Vagina (tissue), 2 donors: Measurements from ENCODE around the gene TRIM52. TPM values are rescaled to one million over a fixed set of nuclear protein-coding genes. Genes with fewer than 3 reads are reported as not detected.

Experiments
- DNase-seq, 2 donors: peaks; one replicate each; pipeline ENCODE4 v3.0.0-alpha.2; 2017; ENCODE audit errors: extremely low spot score in 2 of 2
- H3K27ac ChIP-seq: fragments of 200-600 bp; sonication (generic); one replicate; pipeline ENCODE4 v1.5.1; 2019
- H3K27me3 ChIP-seq: fragments of 200-600 bp; sonication (generic); one replicate; pipeline ENCODE4 v1.5.1; 2019
- H3K36me3 ChIP-seq, 2 donors: fragments of 200-600 bp; sonication (generic); one replicate each; pipeline ENCODE4 v1.5.1; 2017 to 2019
- H3K4me1 ChIP-seq: fragments of 200-600 bp; sonication (generic); one replicate; pipeline ENCODE4 v1.5.1; 2019
- H3K4me3 ChIP-seq, 2 donors: fragments of 200-600 bp; sonication (generic); 1 replicate in 1 of 2; 2 replicates in 1 of 2; pipeline ENCODE4 v1.5.1; 2016 to 2019
- H3K9me3 ChIP-seq: fragments of 200-600 bp; sonication (generic); one replicate; pipeline ENCODE4 v1.5.1; 2019
- CTCF ChIP-seq, 3 experiments: fragments of 450-650 bp in 2 of 3; fragments of 200-600 bp in 1 of 3; sonication (generic) in 1 of 3; IDR thresholded peaks; one replicate each; pipeline ENCODE4 v1.5.1; 2017 to 2019; ENCODE audit warnings: antibody characterized with exemption in 3 of 3, mild to moderate bottlenecking in 2 of 3, moderate library complexity in 2 of 3
- POLR2A ChIP-seq, 2 donors: fragments of 450-650 bp; IDR thresholded peaks; one replicate each; pipeline ENCODE4 v1.6.1; 2017; ENCODE audit warnings: antibody characterized with exemption in 2 of 2, mild to moderate bottlenecking in 2 of 2, moderate library complexity in 2 of 2
- POLR2AphosphoS5 ChIP-seq, 2 donors: sonication (generic); formaldehyde crosslinking; IDR thresholded peaks; one replicate each; pipeline ENCODE4 v1.9.0; 2017; ENCODE audit warnings: antibody characterized with exemption in 2 of 2, mild to moderate bottlenecking in 2 of 2, low read depth in 1 of 2; ENCODE audit not compliant: insufficient read depth in 1 of 2
- intact Hi-C: fragments of 100-400 bp; cut with DNase I; formaldehyde crosslinking; loops from one replicate; pipeline ENCODE4 v1.15.1; 2023
- total RNA-seq: library from RNA; depleted of rRNA; stranded (reverse); fragments of >200 nt; gene quantifications from one replicate; pipeline ENCODE4 v1.2.3, GENCODE V29; 2016

Gene TRIM52
- total RNA-seq, 1 donor from 2014 or later, result 17.2 TPM

- Histone ChIP-seq H3K36me3 (no peaks in the 10 kb centered on the region), H3K4me3 (peak within 1 kb of the TSS; percentile 75 to 76), H3K9me3 (no peaks in the 10 kb centered on the region), H3K27ac (peak within 1 kb of the TSS; percentile 94), H3K4me1 (peaks cover 28% of the 10 kb centered on the region), H3K27me3 (no peaks in the 10 kb centered on the region)
- peak in 1 of 2 donors; percentile 99 for DNase-seq
- intact Hi-C loops, result no loop called here
- TF ChIP-seq POLR2AphosphoS5 (IDR thresholded peaks at IDR 0.05; ENCODE audit: insufficient read depth in 1 of 2, low read depth in 1 of 2) (peak; percentile 96 to 99), POLR2A (IDR thresholded peaks at IDR 0.05) (peak in 1 of 2 donors; percentile 83), CTCF (IDR thresholded peaks at IDR 0.05) (no peak)
Observed at GRCh38 chr5:181223058-181223728, 37.8 kb downstream of the TRIM52 start, which contains the start of gene TRIM41. Gene TRIM41, plus strand, starts transcription at chr5:181223281. Its CDS starts 719 bp downstream, at chr5:181224000.

DNA sequence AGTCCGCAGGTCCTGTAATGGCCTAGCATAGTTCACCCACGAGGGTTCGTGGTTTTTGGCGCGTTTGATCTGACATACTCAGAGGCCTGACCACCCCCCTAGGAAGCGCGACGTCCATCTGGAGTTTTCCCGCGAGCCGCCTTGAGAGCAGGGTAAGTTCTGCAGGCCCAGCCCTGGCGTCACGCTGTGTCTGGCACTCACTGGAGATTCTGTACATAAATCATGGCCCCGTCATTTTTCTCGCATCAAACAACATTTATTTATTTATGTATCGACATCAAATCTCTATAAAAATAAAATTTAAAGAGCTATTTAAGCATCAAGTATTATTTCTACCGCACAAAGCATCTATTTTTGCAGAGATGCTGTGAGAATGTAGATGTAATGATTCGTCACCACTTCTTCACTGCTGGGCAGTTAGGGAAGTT lies 38.3 kb downstream of the TRIM52 start:
- TF ChIP-seq POLR2A (IDR thresholded peaks at IDR 0.05), result no peak
- TF ChIP-seq CTCF (IDR thresholded peaks at IDR 0.05), result peak in 1 of 3 experiments; percentile 34
- no peak for DNase-seq
- Histone ChIP-seq H3K27me3 (no peaks in the 10 kb centered on the region), H3K9me3 (no peaks in the 10 kb centered on the region), H3K27ac (peak overlapping the region; percentile 94), H3K36me3 (no peaks in the 10 kb centered on the region), H3K4me1 (peaks cover 32% of the 10 kb centered on the region), H3K4me3 (peak overlapping the region; percentile 75 to 76)
- intact Hi-C loops, result loop anchor here (1.0 kb wide), 1 partner anchor 31 kb away; no protein-coding TSS in a partner anchor

DNA sequence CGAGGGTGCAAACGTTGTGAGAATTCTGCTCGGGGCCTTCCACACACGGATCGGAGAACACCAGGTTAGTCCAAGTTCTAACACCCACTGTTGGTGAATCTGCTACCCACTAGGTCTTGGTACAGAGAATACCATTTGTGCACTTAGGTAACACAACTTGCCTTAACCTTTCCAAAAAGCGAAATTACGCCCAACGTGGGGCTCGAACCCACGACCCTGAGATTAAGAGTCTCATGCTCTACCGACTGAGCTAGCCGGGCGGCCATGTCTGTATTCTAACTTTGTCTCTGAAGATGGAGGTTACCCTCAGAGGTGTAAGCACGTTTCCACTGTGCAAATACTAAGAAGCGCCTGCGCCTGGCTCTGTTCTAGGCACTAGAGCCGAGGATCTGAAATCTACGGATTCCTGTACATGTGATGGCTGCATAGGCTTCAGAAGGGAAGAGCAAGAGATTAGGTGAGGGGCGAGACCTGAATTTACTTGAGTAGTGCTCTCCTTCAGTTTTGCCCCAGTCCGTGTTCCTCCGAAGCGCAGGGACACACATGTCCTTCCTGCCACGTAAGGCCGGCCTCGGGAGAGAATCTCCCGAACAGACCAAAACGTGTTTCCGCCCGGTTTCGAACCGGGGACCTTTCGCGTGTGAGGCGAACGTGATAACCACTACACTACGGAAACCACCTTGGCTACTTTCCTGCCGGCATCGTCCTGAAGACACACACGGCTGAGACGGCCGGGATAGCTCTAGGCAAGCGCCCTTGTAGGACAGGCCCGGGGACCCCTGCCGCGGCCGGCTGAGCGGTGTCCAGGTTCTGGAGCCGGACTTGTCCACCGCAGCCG lies 38.9 kb downstream of the TRIM52 start:
- no peaks in the 10 kb centered on the region for H3K36me3 ChIP-seq
- peak; percentile 39 to 82 for TF ChIP-seq POLR2AphosphoS5 (IDR thresholded peaks at IDR 0.05; ENCODE audit: insufficient read depth in 1 of 2, low read depth in 1 of 2)
- TF ChIP-seq CTCF (IDR thresholded peaks at IDR 0.05), result no peak
- no peaks in the 10 kb centered on the region for H3K27me3 ChIP-seq
- intact Hi-C loops, result loop anchor here (1.0 kb wide), 1 partner anchor 31 kb away; no protein-coding TSS in a partner anchor
- peak overlapping the region; percentile 75 to 76 for H3K4me3 ChIP-seq
- H3K4me1 ChIP-seq, result peaks cover 38% of the 10 kb centered on the region
- no peak for DNase-seq
- peak overlapping the region; percentile 94 for H3K27ac ChIP-seq
- no peaks in the 10 kb centered on the region for H3K9me3 ChIP-seq

DNA sequence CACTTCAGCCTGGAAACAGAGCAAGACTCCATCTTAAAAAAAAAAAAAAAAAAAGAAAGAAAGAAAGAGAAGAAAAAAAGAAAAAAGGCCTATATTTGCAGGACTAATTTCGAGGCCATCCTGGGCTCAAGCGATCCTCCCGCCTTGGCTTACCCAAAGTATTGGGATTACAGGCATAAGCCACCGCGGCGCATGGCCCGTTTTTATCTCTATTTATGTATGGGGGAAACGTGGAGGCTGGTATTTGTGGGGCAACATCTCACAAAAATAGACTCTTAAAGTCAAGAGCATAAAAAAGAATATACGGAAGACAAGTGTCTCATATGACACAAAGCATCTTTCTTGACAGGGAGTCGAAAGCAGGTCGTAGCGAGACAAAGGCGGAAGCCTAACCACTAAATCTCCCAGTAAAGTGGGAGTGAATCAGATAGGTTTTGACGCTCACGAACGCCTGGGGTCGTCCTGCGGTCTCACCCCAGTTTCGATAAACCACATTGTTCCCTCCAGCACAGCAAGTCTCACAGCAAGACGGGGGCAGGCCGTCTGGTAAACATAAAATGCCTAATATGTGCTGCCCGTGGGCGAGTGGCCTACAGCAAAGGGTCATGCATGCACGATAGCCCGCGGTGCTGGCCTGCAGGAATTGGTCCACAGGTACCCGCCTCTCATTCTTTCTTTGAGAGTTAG lies 39.7 kb downstream of the TRIM52 start:
- intact Hi-C loops, result no loop called here

More for the DNA sequence above, 39.7 kb downstream of the TRIM52 start:
- Histone ChIP-seq H3K9me3 (no peaks in the 10 kb centered on the region), H3K4me3 (no peak overlapping the region), H3K36me3 (no peaks in the 10 kb centered on the region), H3K4me1 (peaks cover 45% of the 10 kb centered on the region), H3K27me3 (no peaks in the 10 kb centered on the region), H3K27ac (peak overlapping the region; percentile 94)
- TF ChIP-seq POLR2A (IDR thresholded peaks at IDR 0.05) (no peak), POLR2AphosphoS5 (IDR thresholded peaks at IDR 0.05; ENCODE audit: insufficient read depth in 1 of 2, low read depth in 1 of 2) (no peak), CTCF (IDR thresholded peaks at IDR 0.05) (no peak)
- no peak for DNase-seq
